OCI-LY7 (cell line): ENCODE measurements around the gene C3orf80.

Source experiments
- CTCF ChIP-seq: fragments of 200-600 bp; sonication (generic); conservative IDR thresholded peaks from 2 replicates; pipeline ENCODE4 v1.5.1; 2014; ENCODE audit warnings: mild to moderate bottlenecking, antibody characterized with exemption, low read length, moderate library complexity, mixed read lengths
- EZH2phosphoT487 ChIP-seq: fragments of 200-600 bp; sonication (generic); IDR thresholded peaks from 2 replicates; pipeline ENCODE4 v1.6.1; 2018; ENCODE audit warnings: low read depth, borderline replicate concordance, mild to moderate bottlenecking, mixed run types, antibody characterized with exemption, low read length, moderate library complexity, mixed read lengths

GRCh38 chr3:160218136-160218535, 7.1 kb upstream of the C3orf80 start:
- no peak for TF ChIP-seq CTCF
- TF ChIP-seq EZH2phosphoT487: no peak
